Colonic mucosa (tissue), 4 donors: ENCODE results near the gene FAM107B. TPM values are rescaled to one million over a fixed set of nuclear protein-coding genes. Genes with fewer than 3 reads are reported as not detected.

ENCODE experiments used
- DNase-seq: peaks from one replicate; pipeline ENCODE4 v3.0.0-alpha.2; 2020
- H3K27ac ChIP-seq: fragments of 200-600 bp; one replicate; pipeline ENCODE4 v1.8.0; 2021
- H3K27me3 ChIP-seq: fragments of 200-600 bp; one replicate; pipeline ENCODE4 v1.8.0; 2021
- H3K36me3 ChIP-seq: fragments of 200-600 bp; one replicate; pipeline ENCODE4 v1.8.0; 2021
- H3K4me1 ChIP-seq: fragments of 200-600 bp; one replicate; pipeline ENCODE4 v1.8.0; 2021; ENCODE audit warnings: mild to moderate bottlenecking
- H3K4me3 ChIP-seq: fragments of 200-600 bp; one replicate; pipeline ENCODE4 v1.8.0; 2021
- H3K9ac ChIP-seq, 2 donors: one replicate each; pipeline ENCODE4 v1.7.0; 2013; ENCODE audit warnings: control low read depth in 2 of 2, low read depth in 2 of 2, low read length in 2 of 2
- H3K9me3 ChIP-seq: fragments of 200-600 bp; one replicate; pipeline ENCODE4 v1.8.0; 2021
- intact Hi-C: fragments of 100-400 bp; cut with DNase I; formaldehyde crosslinking; loops from one replicate; pipeline ENCODE4 v1.14.1; 2022
- total RNA-seq, 2 donors: library from RNA; stranded (reverse); fragmentation: NEBNext Ultra II Directional in 1 of 2; extraction: Animal tissue kit (Norgen Biotek cat#: 25700) in 1 of 2; gene quantifications; one replicate each; pipeline ENCODE4 v1.2.1, GENCODE V29; 2021
- TF ChIP-seq, protein P1 (sequence below): fragments of 200-600 bp; IDR thresholded peaks from one replicate; pipeline ENCODE4 v1.8.0; 2022; ENCODE audit warnings: antibody characterized with exemption, mild to moderate bottlenecking
- donor health status: healthy.
- donor health status: DM: no; HTN: no; CAD: no.
- donor health status: DM: no; HTN: no; CAD: no.

The FAM107B gene
- total RNA-seq, 2 donors from 2014 or later = 36.3 to 71.5 TPM

DNA sequence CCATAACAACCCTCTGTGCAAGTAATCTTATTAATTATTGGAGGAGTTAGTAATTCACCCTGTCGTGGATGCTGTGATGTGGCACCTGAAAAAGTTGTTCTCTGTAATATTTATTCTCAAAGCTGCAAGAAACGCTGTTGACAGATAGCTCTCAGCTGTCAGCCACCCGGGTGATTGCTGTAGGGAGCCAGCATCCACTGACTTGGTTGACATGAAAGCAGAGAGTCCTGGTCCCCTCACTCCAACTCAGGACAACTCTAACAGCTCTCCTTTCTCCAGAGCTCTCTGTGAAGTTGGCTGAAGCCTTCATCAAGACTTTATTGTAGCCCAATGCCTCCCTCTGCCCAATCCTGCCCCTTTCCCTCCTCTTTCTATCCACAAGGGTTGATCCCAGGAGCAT is 98.0 kb downstream of the FAM107B start:
- Histone ChIP-seq H3K27ac (no peak overlapping the region), H3K27me3 (no peaks in the 10 kb centered on the region), H3K4me3 (no peak overlapping the region), H3K9ac (no peak overlapping the region), H3K9me3 (no peaks in the 10 kb centered on the region), H3K36me3 (no peaks in the 10 kb centered on the region), H3K4me1 (no peaks in the 10 kb centered on the region)
- intact Hi-C loops = no loop called here
- no peak for DNase-seq
- TF ChIP-seq, protein P1, sequence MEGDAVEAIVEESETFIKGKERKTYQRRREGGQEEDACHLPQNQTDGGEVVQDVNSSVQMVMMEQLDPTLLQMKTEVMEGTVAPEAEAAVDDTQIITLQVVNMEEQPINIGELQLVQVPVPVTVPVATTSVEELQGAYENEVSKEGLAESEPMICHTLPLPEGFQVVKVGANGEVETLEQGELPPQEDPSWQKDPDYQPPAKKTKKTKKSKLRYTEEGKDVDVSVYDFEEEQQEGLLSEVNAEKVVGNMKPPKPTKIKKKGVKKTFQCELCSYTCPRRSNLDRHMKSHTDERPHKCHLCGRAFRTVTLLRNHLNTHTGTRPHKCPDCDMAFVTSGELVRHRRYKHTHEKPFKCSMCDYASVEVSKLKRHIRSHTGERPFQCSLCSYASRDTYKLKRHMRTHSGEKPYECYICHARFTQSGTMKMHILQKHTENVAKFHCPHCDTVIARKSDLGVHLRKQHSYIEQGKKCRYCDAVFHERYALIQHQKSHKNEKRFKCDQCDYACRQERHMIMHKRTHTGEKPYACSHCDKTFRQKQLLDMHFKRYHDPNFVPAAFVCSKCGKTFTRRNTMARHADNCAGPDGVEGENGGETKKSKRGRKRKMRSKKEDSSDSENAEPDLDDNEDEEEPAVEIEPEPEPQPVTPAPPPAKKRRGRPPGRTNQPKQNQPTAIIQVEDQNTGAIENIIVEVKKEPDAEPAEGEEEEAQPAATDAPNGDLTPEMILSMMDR = no peak

DNA sequence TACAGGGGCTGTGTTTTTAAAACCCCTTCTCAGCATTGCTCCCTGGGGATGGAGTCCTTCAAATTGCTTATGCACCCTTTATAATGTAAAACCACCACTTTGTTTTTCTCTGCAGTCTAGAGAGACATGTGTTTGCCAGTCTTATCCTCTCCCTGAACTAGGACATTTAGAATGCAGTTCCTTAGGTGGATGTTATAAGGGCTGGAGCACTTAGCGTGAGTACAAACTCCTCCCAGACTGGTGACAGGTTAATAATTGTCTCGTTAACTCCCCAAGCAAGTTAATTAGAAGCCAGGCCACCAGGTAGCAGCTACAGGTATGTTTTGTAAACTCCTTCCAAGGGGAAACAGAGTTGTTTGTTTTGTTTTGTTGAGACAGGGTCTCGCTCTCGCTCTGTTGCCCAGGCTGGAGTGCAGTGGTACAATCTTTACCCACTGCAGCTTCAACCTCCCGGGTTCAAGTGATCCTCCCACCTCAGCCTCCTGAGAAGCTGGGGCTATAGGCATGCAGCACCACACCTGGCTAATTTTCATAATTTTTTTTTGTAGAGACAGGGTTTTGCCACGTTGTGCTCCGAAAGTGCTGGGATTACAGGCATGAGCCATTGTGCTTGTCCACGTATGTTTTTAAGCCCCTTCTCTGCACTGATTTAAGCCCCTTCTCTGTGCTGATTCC is 100.2 kb downstream of the FAM107B start:
- H3K9ac ChIP-seq = peak overlapping the region in 1 of 2 donors; percentile 19
- H3K4me3 ChIP-seq = no peak overlapping the region
- H3K27ac ChIP-seq = no peak overlapping the region
- intact Hi-C loops = no loop called here
- no peaks in the 10 kb centered on the region for H3K27me3 ChIP-seq
- H3K9me3 ChIP-seq = no peaks in the 10 kb centered on the region
- H3K36me3 ChIP-seq = no peaks in the 10 kb centered on the region
- H3K4me1 ChIP-seq = no peaks in the 10 kb centered on the region
- DNase-seq = peak; percentile 65
- TF ChIP-seq, protein P1 = no peak

DNA sequence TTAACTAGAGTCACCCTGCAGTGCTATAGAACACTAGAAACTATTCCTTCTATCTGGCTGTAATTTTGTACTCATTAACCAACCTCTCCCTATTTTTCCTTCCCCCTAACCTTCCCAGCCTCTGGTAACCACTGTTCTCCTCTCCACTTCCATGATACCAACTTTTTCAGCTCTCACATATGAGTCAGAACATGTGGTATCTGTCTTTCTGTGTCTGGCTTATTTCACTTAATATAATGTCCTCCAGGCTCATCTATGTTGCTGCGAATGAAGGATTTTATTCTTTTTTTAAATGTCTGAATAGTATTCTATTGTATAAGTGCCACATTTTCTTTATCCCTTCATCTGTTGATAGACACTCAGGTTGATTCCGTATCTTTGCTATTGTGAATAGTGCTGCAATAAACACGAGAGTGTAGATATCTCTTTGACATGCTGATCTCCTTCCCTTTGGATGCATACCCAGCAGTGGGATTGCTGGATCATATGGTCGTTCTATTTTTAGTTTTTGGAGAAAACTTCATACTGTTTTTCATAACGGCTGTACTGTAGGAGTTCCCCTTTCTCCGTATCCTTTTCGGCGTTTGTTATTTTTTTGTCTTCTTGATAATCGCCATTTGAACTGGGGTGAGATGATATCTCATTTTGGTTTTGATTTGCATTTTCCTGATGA is 101.4 kb downstream of the FAM107B start:
- no peak overlapping the region for H3K27ac ChIP-seq

DNA sequence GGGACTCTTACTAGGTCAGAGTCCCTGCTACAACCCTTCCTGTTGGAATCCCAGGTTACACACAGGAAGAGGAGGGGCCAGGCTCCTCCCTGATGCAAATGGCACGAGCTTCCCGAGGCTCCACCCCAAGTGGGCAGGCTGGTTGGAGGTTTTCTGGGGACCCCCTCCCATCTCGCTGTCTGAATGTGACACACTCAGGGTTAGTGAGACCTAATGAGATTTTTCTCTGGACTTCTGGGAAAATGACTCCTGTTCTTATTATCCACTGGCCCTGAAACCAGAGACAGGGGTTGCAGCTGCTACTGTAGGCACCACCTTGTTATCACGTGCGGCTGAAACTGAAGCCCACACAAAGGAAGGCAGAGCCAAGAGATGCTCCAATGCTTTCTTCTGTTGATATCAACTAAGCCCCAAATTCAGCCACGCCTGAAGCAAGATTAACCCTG is 103.3 kb downstream of the FAM107B start:
- TF ChIP-seq, protein P1 = no peak
- intact Hi-C loops = no loop called here
- no peak overlapping the region for H3K4me3 ChIP-seq

More for the DNA sequence above, 101.4 kb downstream of the FAM107B start:
- H3K9ac ChIP-seq = no peak overlapping the region
- TF ChIP-seq, protein P1 = no peak
- DNase-seq = no peak
- no peaks in the 10 kb centered on the region for H3K27me3 ChIP-seq
- no peak overlapping the region for H3K4me3 ChIP-seq
- no peaks in the 10 kb centered on the region for H3K9me3 ChIP-seq
- no peaks in the 10 kb centered on the region for H3K4me1 ChIP-seq
- intact Hi-C loops = no loop called here
- no peaks in the 10 kb centered on the region for H3K36me3 ChIP-seq

DNA sequence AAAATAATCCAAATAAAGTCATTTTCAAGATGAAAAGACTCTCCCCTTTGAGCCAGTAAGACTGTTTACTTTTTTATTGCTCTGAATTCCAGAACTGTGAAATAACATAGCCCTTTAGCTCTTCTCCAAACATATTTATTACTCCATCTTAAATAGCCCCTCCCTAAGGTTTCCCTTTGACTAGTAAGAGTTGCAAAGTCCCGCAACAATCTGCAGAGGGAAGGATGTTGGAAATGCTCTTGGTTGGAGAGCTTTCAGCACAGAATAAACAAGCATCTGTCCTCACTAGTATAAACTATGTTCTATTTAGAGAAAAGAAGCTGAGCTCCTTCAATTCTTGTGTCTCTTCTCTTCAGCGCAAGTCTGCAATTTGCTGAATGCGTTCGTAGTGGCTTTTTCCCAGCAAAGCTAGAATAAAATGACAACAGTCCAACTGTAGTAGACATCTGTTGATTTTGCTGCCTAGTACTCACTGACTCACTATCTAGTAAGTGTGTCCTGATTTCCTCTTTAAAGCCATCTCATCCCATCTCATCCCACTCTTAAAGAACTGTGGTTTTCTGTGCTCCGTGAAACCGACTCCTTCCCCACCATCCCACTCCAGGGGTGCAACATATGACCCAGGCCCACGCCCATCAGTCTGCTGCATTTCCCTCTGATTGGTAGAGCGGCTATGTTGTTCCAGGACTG is 104.0 kb downstream of the FAM107B start:
- H3K4me1 ChIP-seq = no peaks in the 10 kb centered on the region
- no peak overlapping the region for H3K4me3 ChIP-seq
- no peak for DNase-seq
- TF ChIP-seq, protein P1 = no peak
- intact Hi-C loops = no loop called here
- no peaks in the 10 kb centered on the region for H3K9me3 ChIP-seq
- H3K27ac ChIP-seq = no peak overlapping the region
- no peaks in the 10 kb centered on the region for H3K36me3 ChIP-seq
- H3K27me3 ChIP-seq = no peaks in the 10 kb centered on the region
- no peak overlapping the region for H3K9ac ChIP-seq

More for the DNA sequence above, 103.3 kb downstream of the FAM107B start:
- Histone ChIP-seq H3K9ac (no peak overlapping the region), H3K36me3 (no peaks in the 10 kb centered on the region), H3K27ac (no peak overlapping the region), H3K4me1 (no peaks in the 10 kb centered on the region), H3K9me3 (no peaks in the 10 kb centered on the region), H3K27me3 (no peaks in the 10 kb centered on the region)
- peak; percentile 23 for DNase-seq
